CD4-positive, alpha-beta memory T cell (primary cell): ENCODE data around the gene GRIA2. TPM values are rescaled to one million over a fixed set of nuclear protein-coding genes. Genes with fewer than 3 reads are reported as not detected.
"Not testable (repeated sequence)": the region's sequence is repeated elsewhere in the genome, so short reads cannot be mapped to it uniquely, and the experiment has no call there.

Source experiments
- CTCF ChIA-PET: fragments of 350-600 bp; sonication (Branson Sonifier 250); formaldehyde crosslinking; loops from one replicate; lab custom pipeline; 2021; ENCODE audit warnings: inconsistent platforms; ENCODE audit not compliant: partially characterized antibody; lab: Charles Lee
- POLR2A ChIA-PET: fragments of 350-600 bp; sonication (Branson Sonifier 250); formaldehyde crosslinking; loops from one replicate; lab custom pipeline; 2021; ENCODE audit not compliant: partially characterized antibody; lab: Charles Lee
- DNase-seq, 5 donors: peaks; one replicate each; pipeline versions ENCODE4 v3.0.0 to v3.0.0-alpha.2; 2020 to 2022; ENCODE audit warnings: mixed read lengths in 1 of 5
- H3K27ac ChIP-seq: one replicate; pipeline ENCODE4 v1.7.0; 2013; ENCODE audit warnings: low read depth, low read length
- H3K27me3 ChIP-seq: 2 replicates; pipeline ENCODE4 v1.7.0; 2013; ENCODE audit warnings: mild to moderate bottlenecking, low read length, moderate library complexity; ENCODE audit not compliant: insufficient read depth
- H3K36me3 ChIP-seq: 2 replicates; pipeline ENCODE4 v1.7.0; 2013; ENCODE audit warnings: mild to moderate bottlenecking, low read length, moderate library complexity; ENCODE audit not compliant: insufficient read depth
- H3K4me1 ChIP-seq: 2 replicates; pipeline ENCODE4 v1.7.0; 2013; ENCODE audit warnings: mild to moderate bottlenecking, low read length, moderate library complexity; ENCODE audit not compliant: insufficient read depth
- H3K4me3 ChIP-seq, 2 donors: one replicate each; pipeline ENCODE4 v1.7.0; 2013; ENCODE audit warnings: low read length in 2 of 2, mild to moderate bottlenecking in 1 of 2
- H3K9me3 ChIP-seq, 2 donors: one replicate each; pipeline ENCODE4 v1.7.0; 2013; ENCODE audit warnings: low read length in 2 of 2, control low read depth in 1 of 2; ENCODE audit not compliant: control insufficient read depth in 1 of 2
- H3K27ac Mint-ChIP-seq, 7 donors: one replicate each; pipeline ENCODE4 v1.8.0; 2020 to 2021; ENCODE audit warnings: mixed read lengths in 7 of 7, mild to moderate bottlenecking in 6 of 7, inconsistent platforms in 3 of 7, moderate library complexity in 3 of 7
- H3K27me3 Mint-ChIP-seq, 2 donors: one replicate each; pipeline ENCODE4 v1.8.0; 2020 to 2021; ENCODE audit warnings: mixed read lengths in 2 of 2
- H3K36me3 Mint-ChIP-seq, 2 donors: one replicate each; pipeline ENCODE4 v1.8.0; 2020 to 2021; ENCODE audit warnings: mixed read lengths in 2 of 2, inconsistent platforms in 1 of 2, mild to moderate bottlenecking in 1 of 2
- H3K4me1 Mint-ChIP-seq, 4 donors: one replicate each; pipeline ENCODE4 v1.8.0; 2020 to 2021; ENCODE audit warnings: mixed read lengths in 4 of 4, mild to moderate bottlenecking in 1 of 4
- H3K4me3 Mint-ChIP-seq, 8 donors: one replicate each; pipeline ENCODE4 v1.8.0; 2020 to 2021; ENCODE audit warnings: mixed read lengths in 8 of 8, mild to moderate bottlenecking in 7 of 8, moderate library complexity in 6 of 8, inconsistent platforms in 3 of 8
- H3K9me3 Mint-ChIP-seq, 8 donors: one replicate each; pipeline ENCODE4 v1.8.0; 2020 to 2021; ENCODE audit warnings: mixed read lengths in 8 of 8, mild to moderate bottlenecking in 5 of 8, inconsistent platforms in 3 of 8, moderate library complexity in 1 of 8
- intact Hi-C: fragments of 100-400 bp; cut with micrococcal nuclease; formaldehyde crosslinking; loops from one replicate; pipeline ENCODE4 v1.15.1; 2023
- polyA plus RNA-seq, 2 donors: library from polyadenylated mRNA; unstranded; fragments of 300-500 nt; fragmentation: Illumina TruSeq; gene quantifications; one replicate each; pipeline ENCODE4 v1.2.3, GENCODE V29; 2021
- total RNA-seq, 2 experiments: library from RNA; stranded (reverse); gene quantifications; one replicate each; pipeline ENCODE4 v1.2.3, GENCODE V29; 2021

The GRIA2 gene
- total and polyA plus RNA-seq, 4 experiments from 2014 or later = not detected

- H3K36me3 ChIP-seq, H3K4me3 Mint-ChIP-seq, H3K4me1 Mint-ChIP-seq, H3K36me3 Mint-ChIP-seq, intact Hi-C loops, H3K9me3 ChIP-seq, H3K4me1 ChIP-seq, H3K27me3 Mint-ChIP-seq, H3K27ac Mint-ChIP-seq, CTCF ChIA-PET, POLR2A ChIA-PET, DNase-seq, H3K27ac ChIP-seq, H3K27me3 ChIP-seq, H3K4me3 ChIP-seq: not testable (repeated sequence)
- H3K9me3 Mint-ChIP-seq = peaks cover 0 to 25% (median 10%) of the 10 kb centered on the region in 8 donors
Measured at GRCh38 chr4:157258165-157258564, 37.6 kb downstream of the GRIA2 start.

- H3K9me3 Mint-ChIP-seq = peaks cover 0 to 20% (median 8%) of the 10 kb centered on the region in 8 donors
- Histone ChIP-seq H3K9me3 (no peaks in the 10 kb centered on the region), H3K27me3 (no peaks in the 10 kb centered on the region), H3K27ac (no peak overlapping the region), H3K36me3 (no peaks in the 10 kb centered on the region), H3K4me1 (no peaks in the 10 kb centered on the region), H3K4me3 (no peak overlapping the region)
- no peaks in the 10 kb centered on the region for H3K36me3 Mint-ChIP-seq
- intact Hi-C loops = no loop called here
- H3K4me3 Mint-ChIP-seq = no peak overlapping the region
- H3K4me1 Mint-ChIP-seq = no peaks in the 10 kb centered on the region
- H3K27ac Mint-ChIP-seq = no peak overlapping the region
- DNase-seq = no peak
- no peaks in the 10 kb centered on the region for H3K27me3 Mint-ChIP-seq
- CTCF ChIA-PET = interaction anchor here (0.8 kb wide), 1 partner anchor 1701 kb away, joined by 3 read pairs; no protein-coding TSS in a partner anchor
- POLR2A ChIA-PET = no interaction called here
Measured at GRCh38 chr4:157265281-157265680, 44.8 kb downstream of the GRIA2 start.

- Histone ChIP-seq H3K36me3 (no peaks in the 10 kb centered on the region), H3K4me1 (no peaks in the 10 kb centered on the region), H3K27ac (no peak overlapping the region), H3K4me3 (no peak overlapping the region), H3K9me3 (no peaks in the 10 kb centered on the region), H3K27me3 (no peaks in the 10 kb centered on the region)
- Mint-ChIP-seq H3K4me1 (no peaks in the 10 kb centered on the region), H3K36me3 (no peaks in the 10 kb centered on the region), H3K27me3 (no peaks in the 10 kb centered on the region), H3K27ac (no peak overlapping the region), H3K9me3 (peaks cover 6 to 24% (median 12%) of the 10 kb centered on the region in 8 donors), H3K4me3 (no peak overlapping the region)
- intact Hi-C loops = no loop called here
- CTCF ChIA-PET = no interaction called here
- POLR2A ChIA-PET = no interaction called here
- no peak for DNase-seq
Measured at GRCh38 chr4:157270108-157270507, 49.6 kb downstream of the GRIA2 start.

GRCh38 chr4:157270552-157270951 lies 50.0 kb downstream of the GRIA2 start:
- no peak for DNase-seq
- CTCF ChIA-PET = no interaction called here

GRCh38 chr4:157271166-157271869 lies 50.8 kb downstream of the GRIA2 start:
- Mint-ChIP-seq H3K27me3 (no peaks in the 10 kb centered on the region), H3K9me3 (peaks cover 6 to 27% (median 10%) of the 10 kb centered on the region in 8 donors), H3K27ac (no peak overlapping the region), H3K4me3 (no peak overlapping the region), H3K4me1 (no peaks in the 10 kb centered on the region), H3K36me3 (no peaks in the 10 kb centered on the region)
- intact Hi-C loops = no loop called here
- ChIA-PET CTCF (no interaction called here), POLR2A (no interaction called here)
- no peak overlapping the region for H3K4me3 ChIP-seq
- H3K36me3 ChIP-seq = no peaks in the 10 kb centered on the region
- DNase-seq = no peak
- H3K9me3 ChIP-seq = no peaks in the 10 kb centered on the region
- no peaks in the 10 kb centered on the region for H3K27me3 ChIP-seq
- H3K27ac ChIP-seq = no peak overlapping the region
- H3K4me1 ChIP-seq = no peaks in the 10 kb centered on the region

More at GRCh38 chr4:157270552-157270951, 50.0 kb downstream of the GRIA2 start:
- no peaks in the 10 kb centered on the region for H3K4me1 ChIP-seq
- intact Hi-C loops = no loop called here
- H3K27ac Mint-ChIP-seq = no peak overlapping the region
- H3K9me3 Mint-ChIP-seq = peaks cover 6 to 23% (median 12%) of the 10 kb centered on the region in 8 donors
- H3K9me3 ChIP-seq = no peaks in the 10 kb centered on the region
- H3K36me3 ChIP-seq = no peaks in the 10 kb centered on the region
- H3K4me1 Mint-ChIP-seq = no peaks in the 10 kb centered on the region
- no peaks in the 10 kb centered on the region for H3K27me3 Mint-ChIP-seq
- no peak overlapping the region for H3K4me3 Mint-ChIP-seq
- H3K27ac ChIP-seq = no peak overlapping the region
- H3K27me3 ChIP-seq = no peaks in the 10 kb centered on the region
- POLR2A ChIA-PET = no interaction called here
- H3K4me3 ChIP-seq = no peak overlapping the region
- no peaks in the 10 kb centered on the region for H3K36me3 Mint-ChIP-seq

GRCh38 chr4:157280673-157281072 lies 60.1 kb downstream of the GRIA2 start:
- H3K9me3 ChIP-seq = no peaks in the 10 kb centered on the region
- H3K36me3 ChIP-seq = no peaks in the 10 kb centered on the region
- ChIA-PET CTCF (no interaction called here), POLR2A (no interaction called here)
- Mint-ChIP-seq H3K27ac (no peak overlapping the region), H3K27me3 (no peaks in the 10 kb centered on the region), H3K36me3 (no peaks in the 10 kb centered on the region), H3K4me1 (no peaks in the 10 kb centered on the region), H3K9me3 (peaks cover 0 to 14% (median 7%) of the 10 kb centered on the region in 8 donors), H3K4me3 (no peak overlapping the region)
- intact Hi-C loops = no loop called here
- no peak overlapping the region for H3K27ac ChIP-seq
- no peak for DNase-seq
- H3K27me3 ChIP-seq = no peaks in the 10 kb centered on the region
- no peaks in the 10 kb centered on the region for H3K4me1 ChIP-seq
- H3K4me3 ChIP-seq = no peak overlapping the region

- Histone ChIP-seq H3K4me3 (no peak overlapping the region), H3K9me3 (no peaks in the 10 kb centered on the region), H3K4me1 (no peaks in the 10 kb centered on the region), H3K27ac (no peak overlapping the region), H3K36me3 (no peaks in the 10 kb centered on the region), H3K27me3 (no peaks in the 10 kb centered on the region)
- no peak overlapping the region for H3K4me3 Mint-ChIP-seq
- no peak for DNase-seq
- no peaks in the 10 kb centered on the region for H3K27me3 Mint-ChIP-seq
- CTCF ChIA-PET = no interaction called here
- no peaks in the 10 kb centered on the region for H3K36me3 Mint-ChIP-seq
- H3K4me1 Mint-ChIP-seq = no peaks in the 10 kb centered on the region
- intact Hi-C loops = no loop called here
- H3K9me3 Mint-ChIP-seq = peaks cover 0 to 14% (median 6%) of the 10 kb centered on the region in 8 donors
- POLR2A ChIA-PET = no interaction called here
- H3K27ac Mint-ChIP-seq = no peak overlapping the region
Measured at GRCh38 chr4:157282019-157282418, 61.5 kb downstream of the GRIA2 start.
